Measurements from ENCODE around the gene RABGGTA.

Gene RABGGTA

DNA sequence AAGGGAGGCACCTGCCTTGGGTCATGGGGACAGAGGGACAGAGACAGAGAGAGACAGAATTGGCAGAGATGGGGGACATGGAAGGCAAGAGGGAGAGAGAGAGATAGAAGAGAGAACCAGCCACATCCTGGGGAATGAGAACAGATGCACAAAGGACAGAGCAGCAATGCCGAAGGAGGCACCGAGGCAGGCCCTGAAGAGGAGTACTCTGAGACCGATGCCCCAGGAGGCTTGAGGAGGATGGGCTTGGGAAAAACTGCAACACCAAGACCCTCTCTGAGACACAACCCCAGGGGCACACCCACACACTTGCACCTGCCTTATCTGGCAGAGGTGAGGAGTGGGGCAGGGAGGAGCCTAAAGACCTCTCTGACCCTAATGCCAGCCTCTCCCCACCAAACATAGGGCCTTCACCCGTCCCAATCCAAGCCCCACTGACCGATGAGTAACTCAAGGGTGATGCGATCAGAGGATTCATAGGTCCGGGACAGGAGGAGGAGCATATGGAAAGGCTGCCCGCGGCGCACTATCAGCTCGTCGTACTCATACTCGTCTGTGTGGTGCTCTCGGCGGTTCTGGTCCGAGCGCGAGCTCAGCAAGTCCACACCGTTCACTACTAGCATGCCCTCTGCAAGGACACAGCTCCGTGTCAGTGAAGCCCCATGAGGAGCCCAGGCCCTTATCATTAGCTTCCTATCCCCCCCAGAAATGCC, 10.0 kb downstream of the RABGGTA start:
- TF ChIP-seq EZH2phosphoT487 (IDR thresholded peaks at IDR 0.05; ENCODE audit: low read depth) = no peak
- TF ChIP-seq, protein P1, sequence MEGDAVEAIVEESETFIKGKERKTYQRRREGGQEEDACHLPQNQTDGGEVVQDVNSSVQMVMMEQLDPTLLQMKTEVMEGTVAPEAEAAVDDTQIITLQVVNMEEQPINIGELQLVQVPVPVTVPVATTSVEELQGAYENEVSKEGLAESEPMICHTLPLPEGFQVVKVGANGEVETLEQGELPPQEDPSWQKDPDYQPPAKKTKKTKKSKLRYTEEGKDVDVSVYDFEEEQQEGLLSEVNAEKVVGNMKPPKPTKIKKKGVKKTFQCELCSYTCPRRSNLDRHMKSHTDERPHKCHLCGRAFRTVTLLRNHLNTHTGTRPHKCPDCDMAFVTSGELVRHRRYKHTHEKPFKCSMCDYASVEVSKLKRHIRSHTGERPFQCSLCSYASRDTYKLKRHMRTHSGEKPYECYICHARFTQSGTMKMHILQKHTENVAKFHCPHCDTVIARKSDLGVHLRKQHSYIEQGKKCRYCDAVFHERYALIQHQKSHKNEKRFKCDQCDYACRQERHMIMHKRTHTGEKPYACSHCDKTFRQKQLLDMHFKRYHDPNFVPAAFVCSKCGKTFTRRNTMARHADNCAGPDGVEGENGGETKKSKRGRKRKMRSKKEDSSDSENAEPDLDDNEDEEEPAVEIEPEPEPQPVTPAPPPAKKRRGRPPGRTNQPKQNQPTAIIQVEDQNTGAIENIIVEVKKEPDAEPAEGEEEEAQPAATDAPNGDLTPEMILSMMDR (IDR thresholded peaks at IDR 0.05; ENCODE audit: low read depth, low read length) = no peak
- no peak overlapping the region for H3K27ac ChIP-seq (ENCODE audit: low read length)
- no peak overlapping the region for H3K4me2 ChIP-seq (ENCODE audit: low read length)
- no peaks in the 10 kb centered on the region for H3K27me3 ChIP-seq (ENCODE audit: low read depth, low read length)
- no peaks in the 10 kb centered on the region for H3K79me2 ChIP-seq (ENCODE audit: low read length)
- H3K4me3 ChIP-seq (ENCODE audit: low read length) = no peak overlapping the region
- no peaks in the 10 kb centered on the region for H4K20me1 ChIP-seq (ENCODE audit: insufficient read depth, low read length)
- no peaks in the 10 kb centered on the region for H3K4me1 ChIP-seq (ENCODE audit: low read length)
- H3K9me3 ChIP-seq (ENCODE audit: insufficient read depth, low read length) = no peaks in the 10 kb centered on the region
- no peak overlapping the region for H3K9ac ChIP-seq (ENCODE audit: low read length)
- no peaks in the 10 kb centered on the region for H3K36me3 ChIP-seq (replicated peaks; ENCODE audit: low read depth, low read length)
- H2AFZ ChIP-seq (ENCODE audit: low read depth, low read length) = no peak overlapping the region

DNA sequence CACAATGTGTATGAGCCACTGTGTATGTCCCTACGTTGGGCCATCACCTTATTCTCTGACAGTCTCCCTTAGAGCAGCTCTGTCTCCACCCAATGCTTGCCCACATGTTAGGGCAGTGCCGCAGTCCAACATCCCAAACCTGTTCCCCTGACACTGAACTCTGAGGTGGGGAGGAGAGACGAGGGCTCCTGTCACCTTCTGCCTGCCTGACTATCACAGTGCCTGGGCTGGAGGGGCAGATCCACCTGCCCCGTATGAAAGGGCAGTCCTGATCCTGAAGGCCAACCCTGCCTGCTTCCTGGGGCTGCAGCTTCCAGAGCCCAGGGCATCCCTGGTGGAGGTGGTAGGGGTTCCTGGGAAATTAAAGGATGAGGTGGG, 10.6 kb downstream of the RABGGTA start:
- Histone ChIP-seq H3K27me3 (ENCODE audit: low read depth, low read length) (no peaks in the 10 kb centered on the region), H3K9me3 (ENCODE audit: insufficient read depth, low read length) (no peaks in the 10 kb centered on the region), H2AFZ (ENCODE audit: low read depth, low read length) (no peak overlapping the region), H4K20me1 (ENCODE audit: insufficient read depth, low read length) (no peaks in the 10 kb centered on the region), H3K36me3 (replicated peaks; ENCODE audit: low read depth, low read length) (no peaks in the 10 kb centered on the region), H3K4me1 (ENCODE audit: low read length) (no peaks in the 10 kb centered on the region), H3K27ac (ENCODE audit: low read length) (no peak overlapping the region), H3K4me3 (ENCODE audit: low read length) (no peak overlapping the region), H3K4me2 (ENCODE audit: low read length) (no peak overlapping the region), H3K9ac (ENCODE audit: low read length) (no peak overlapping the region), H3K79me2 (ENCODE audit: low read length) (no peaks in the 10 kb centered on the region)
- TF ChIP-seq, protein P1 (IDR thresholded peaks at IDR 0.05; ENCODE audit: low read depth, low read length) = no peak
- no peak for TF ChIP-seq EZH2phosphoT487 (IDR thresholded peaks at IDR 0.05; ENCODE audit: low read depth)

DNA sequence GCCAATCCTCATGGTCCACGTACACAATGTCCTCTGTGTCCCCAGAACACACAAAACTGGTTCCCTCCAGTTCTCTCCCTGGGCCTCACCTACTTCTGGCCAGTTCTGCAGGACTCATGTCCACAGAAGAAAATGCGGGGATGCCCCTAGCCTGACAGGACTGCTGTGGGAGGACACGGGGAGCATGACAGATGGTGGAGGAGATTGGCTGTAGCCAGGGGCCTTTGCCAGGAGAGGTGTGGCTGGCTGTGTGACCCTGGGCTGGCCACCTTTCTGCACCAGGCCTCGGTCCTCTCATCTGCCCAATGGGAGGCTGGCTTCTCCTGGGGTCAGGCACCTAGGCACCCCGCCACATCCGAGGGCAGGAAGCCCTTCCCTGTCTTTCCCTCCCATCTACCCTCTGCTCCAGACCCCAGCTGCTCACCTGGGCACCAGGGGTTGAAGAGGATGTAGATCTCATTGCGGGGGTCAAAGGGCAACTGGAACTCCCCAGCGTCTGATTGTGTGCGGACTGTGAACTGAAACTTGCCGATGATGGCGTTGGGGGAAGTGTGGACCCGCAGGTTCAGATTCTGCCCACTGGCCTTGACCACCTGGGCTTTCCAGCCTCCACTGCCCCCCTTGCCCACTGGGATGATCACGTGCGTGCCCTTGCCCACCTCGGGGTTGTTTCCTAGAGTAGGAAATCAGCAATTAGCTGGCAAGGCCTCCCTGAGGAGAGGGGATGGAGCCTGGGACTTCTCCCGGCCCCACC, 11.2 kb downstream of the RABGGTA start:
- no peak overlapping the region for H3K9ac ChIP-seq (ENCODE audit: low read length)
- TF ChIP-seq, protein P1 (IDR thresholded peaks at IDR 0.05; ENCODE audit: low read depth, low read length) = no peak
- no peak overlapping the region for H3K4me3 ChIP-seq (ENCODE audit: low read length)
- no peak overlapping the region for H3K4me2 ChIP-seq (ENCODE audit: low read length)
- H3K27me3 ChIP-seq (ENCODE audit: low read depth, low read length) = no peaks in the 10 kb centered on the region
- no peak overlapping the region for H3K27ac ChIP-seq (ENCODE audit: low read length)
- no peaks in the 10 kb centered on the region for H3K79me2 ChIP-seq (ENCODE audit: low read length)
- no peak overlapping the region for H2AFZ ChIP-seq (ENCODE audit: low read depth, low read length)
- no peaks in the 10 kb centered on the region for H3K9me3 ChIP-seq (ENCODE audit: insufficient read depth, low read length)
- H3K36me3 ChIP-seq (replicated peaks; ENCODE audit: low read depth, low read length) = no peaks in the 10 kb centered on the region
- H3K4me1 ChIP-seq (ENCODE audit: low read length) = no peaks in the 10 kb centered on the region
- no peaks in the 10 kb centered on the region for H4K20me1 ChIP-seq (ENCODE audit: insufficient read depth, low read length)

DNA sequence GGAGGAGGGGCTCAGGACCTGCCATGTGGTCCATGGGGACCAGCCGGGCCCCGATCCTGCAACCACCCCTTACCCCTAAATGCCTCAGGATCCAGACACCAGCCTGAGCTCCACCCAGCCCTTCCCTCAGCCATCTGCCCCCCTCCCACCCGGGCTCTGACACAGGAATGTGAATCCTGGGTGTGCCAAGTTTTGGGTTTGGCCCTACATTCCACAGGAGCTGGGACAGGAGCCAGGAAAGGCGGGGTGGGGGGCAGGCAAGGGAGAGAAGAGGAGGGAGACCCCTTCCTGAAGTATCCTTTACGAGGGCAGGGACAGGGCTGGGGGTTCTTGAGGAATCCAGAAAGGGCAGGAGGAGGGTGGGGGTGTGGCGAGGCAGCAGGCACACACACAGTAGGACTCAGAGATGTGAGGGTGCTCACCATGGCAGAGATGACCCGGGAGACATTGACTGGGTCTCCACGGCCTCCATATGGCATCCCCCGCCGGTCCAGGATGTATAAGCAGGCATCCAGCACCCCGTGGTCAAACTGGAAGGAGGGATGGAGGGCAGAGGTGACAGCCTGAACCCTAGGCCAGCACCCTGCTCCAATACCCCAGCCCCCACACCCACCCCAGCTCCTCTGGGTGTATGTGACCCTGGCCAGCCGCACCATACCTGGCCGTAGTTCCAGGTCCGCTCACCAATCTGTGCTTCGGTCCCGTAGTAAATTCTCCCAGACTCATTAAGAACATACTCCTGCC, 11.9 kb downstream of the RABGGTA start:
- no peak for TF ChIP-seq EZH2phosphoT487 (IDR thresholded peaks at IDR 0.05; ENCODE audit: low read depth)
- no peaks in the 10 kb centered on the region for H3K9me3 ChIP-seq (ENCODE audit: insufficient read depth, low read length)

More for the DNA sequence above, 11.9 kb downstream of the RABGGTA start:
- Histone ChIP-seq H3K4me1 (ENCODE audit: low read length) (no peaks in the 10 kb centered on the region), H3K4me2 (ENCODE audit: low read length) (no peak overlapping the region), H3K36me3 (replicated peaks; ENCODE audit: low read depth, low read length) (no peaks in the 10 kb centered on the region), H3K27ac (ENCODE audit: low read length) (no peak overlapping the region), H4K20me1 (ENCODE audit: insufficient read depth, low read length) (no peaks in the 10 kb centered on the region), H2AFZ (ENCODE audit: low read depth, low read length) (no peak overlapping the region), H3K9ac (ENCODE audit: low read length) (no peak overlapping the region), H3K4me3 (ENCODE audit: low read length) (no peak overlapping the region), H3K79me2 (ENCODE audit: low read length) (no peaks in the 10 kb centered on the region), H3K27me3 (ENCODE audit: low read depth, low read length) (no peaks in the 10 kb centered on the region)
